Fibroblast of peridontal ligament (primary cell): ENCODE results near the gene CLCN6.
A peak's percentile ranks its signal among the peaks of the same experiment; 100 is the strongest.

Experiments used
- DNase-seq: peaks from one replicate; pipeline ENCODE4 v3.0.0-alpha.2; 2010; ENCODE audit errors: extremely low read depth

The CLCN6 gene

GRCh38 chr1:11780380-11781147 lies 25.4 kb upstream of the CLCN6 start:
- DNase-seq: no peak

DNA sequence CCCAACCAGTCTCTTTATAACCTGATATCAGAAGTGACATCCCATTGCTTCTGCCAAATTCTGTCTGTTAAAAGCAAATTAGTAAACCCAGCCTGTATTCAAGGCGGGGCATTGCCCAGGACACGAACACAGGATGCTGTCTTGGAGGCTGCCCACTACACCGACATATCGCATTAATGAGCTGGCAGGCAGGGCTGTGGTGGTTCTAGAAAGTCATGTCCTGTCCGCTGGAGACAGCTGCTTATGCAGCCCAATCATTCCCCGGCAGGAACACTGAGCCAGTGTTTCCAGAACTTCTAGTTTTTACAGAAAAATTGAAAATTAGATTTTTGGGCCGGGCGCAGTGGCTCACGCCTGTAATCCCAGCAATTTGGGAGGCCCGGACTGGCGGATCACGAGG lies 24.7 kb upstream of the CLCN6 start:
- no peak for DNase-seq

DNA sequence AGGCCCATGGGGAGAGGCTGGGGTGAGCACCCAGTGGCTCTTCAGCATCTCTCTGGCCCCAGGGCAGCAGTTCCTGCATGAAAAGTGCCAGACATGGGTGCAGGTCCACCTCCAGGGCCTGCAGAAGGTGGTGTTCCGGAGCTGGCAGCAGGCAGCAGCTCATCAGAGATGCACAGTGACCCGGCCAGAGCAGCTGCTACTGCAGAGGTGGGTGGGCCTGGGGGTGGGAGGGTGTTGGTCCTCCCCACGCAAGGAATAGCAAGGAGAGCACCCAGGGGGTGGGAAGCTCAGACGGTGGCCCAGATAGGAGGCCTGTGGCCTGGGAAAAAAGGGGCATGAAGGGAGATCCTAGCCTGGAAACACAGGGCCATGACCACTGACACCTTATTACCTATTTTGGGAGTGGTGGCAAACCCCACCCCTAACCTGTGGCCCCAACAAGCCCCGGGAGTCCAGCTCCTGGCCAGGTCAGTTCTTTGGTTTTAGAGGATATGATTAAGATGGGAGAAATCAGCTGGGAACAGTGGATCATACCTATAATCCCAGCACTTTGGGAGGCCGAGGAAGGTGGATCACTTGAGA lies 23.8 kb upstream of the CLCN6 start:
- no peak for DNase-seq

- no peak for DNase-seq
Measured at GRCh38 chr1:11783556-11783955, 22.4 kb upstream of the CLCN6 start.

DNA sequence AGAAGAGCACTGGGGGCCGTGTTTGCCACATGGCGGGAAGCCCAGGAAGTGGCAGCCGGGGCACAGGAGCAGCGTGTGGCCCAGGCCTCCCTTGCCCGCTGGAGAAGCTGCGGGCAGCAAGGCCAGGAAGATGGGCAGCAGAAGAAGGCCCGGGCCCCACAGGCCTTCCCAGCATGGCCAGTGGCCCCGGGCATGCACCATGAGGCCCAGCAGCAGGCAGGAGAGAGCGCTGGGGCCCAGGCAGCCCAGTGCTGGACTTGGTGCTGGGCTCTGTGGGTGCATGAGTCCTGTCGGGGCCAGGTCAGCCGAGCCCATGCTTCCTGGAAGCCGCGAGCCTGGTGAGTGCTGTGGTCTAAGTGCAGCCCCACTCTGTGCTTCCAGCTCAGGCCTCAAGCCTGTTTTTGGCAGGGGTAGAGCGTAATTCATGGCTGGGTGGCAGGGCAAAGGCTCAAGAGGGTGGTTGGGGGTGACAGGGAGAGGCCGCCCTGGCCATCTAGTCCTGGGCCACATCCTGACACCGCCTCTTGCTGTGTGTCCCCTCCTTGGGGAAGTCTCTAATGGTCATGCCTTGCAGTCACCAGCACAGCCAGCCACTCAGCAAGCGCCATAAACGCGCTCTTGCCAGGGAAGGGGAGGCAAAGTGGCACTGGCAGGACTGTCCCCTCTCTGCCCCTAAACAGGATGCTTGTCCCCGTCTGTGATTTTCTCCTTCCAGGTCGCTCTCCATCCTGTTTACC lies 21.6 kb upstream of the CLCN6 start:
- no peak for DNase-seq

DNA sequence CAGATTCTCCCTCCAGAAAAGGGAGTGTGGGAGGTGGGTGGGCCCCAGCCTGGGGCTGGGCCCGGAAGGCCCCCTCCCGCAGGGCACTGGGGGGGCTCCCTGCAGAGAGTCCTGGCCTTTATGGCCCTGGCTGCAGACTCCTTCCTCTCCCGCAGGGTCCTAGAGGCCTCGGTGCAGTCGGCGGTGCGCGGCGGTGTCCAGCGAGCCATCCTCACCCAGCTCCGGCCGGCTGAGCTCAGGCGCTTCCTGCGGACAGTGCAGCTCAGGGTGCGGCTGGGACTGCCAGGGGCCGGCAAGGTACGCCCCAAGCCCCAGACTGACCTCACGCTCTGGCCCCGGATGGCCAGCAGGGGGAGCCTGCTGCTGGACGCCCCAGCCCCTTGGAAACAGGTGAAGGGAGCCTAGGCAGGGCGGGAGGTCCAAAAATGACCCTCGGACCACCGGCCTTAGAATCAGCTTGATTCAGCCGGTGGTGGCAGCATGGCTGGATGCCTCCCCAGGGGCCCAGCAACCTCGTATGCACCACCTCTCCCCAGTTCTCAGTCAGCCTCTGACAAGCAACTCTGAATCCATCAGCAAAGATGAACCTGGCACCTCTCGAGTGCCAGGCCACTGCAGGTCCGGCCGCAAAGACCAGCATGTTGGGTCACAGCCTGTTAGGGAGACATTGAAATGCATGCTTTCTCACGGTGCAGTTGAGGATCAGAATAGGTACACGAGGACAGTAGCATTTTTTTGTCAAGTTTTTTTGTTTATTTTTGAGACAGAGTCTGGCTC lies 20.8 kb upstream of the CLCN6 start:
- peak; percentile 20 for DNase-seq

GRCh38 chr1:11786168-11786567 lies 19.8 kb upstream of the CLCN6 start:
- no peak for DNase-seq

DNA sequence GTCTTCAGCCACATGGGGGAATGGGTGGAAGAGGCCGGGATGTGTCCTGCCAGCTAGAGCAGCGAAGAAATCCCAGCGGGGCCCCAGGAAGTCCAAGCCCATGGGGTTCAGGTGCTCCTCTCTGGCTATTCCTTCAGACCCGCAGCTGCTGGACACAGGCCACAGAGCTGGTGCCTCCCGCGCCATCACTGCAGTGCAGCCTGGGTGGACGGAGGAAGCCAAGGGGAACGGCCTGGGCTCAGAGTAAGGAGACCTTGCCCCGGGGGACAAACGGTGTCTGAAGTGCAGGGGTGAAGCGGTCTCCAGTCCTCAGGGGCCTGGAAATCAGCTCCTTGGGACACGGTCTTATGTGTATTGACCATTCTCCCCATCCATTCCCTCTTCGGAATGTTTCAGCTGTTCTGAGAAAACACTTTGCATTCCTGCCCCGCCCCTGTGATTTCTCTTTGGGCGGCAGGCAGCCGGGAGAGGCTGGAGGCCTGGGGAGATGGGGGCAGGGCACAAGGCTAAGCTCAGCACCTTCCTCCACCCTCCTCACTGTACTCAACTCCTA lies 18.7 kb upstream of the CLCN6 start:
- peak; percentile 64 for DNase-seq

DNA sequence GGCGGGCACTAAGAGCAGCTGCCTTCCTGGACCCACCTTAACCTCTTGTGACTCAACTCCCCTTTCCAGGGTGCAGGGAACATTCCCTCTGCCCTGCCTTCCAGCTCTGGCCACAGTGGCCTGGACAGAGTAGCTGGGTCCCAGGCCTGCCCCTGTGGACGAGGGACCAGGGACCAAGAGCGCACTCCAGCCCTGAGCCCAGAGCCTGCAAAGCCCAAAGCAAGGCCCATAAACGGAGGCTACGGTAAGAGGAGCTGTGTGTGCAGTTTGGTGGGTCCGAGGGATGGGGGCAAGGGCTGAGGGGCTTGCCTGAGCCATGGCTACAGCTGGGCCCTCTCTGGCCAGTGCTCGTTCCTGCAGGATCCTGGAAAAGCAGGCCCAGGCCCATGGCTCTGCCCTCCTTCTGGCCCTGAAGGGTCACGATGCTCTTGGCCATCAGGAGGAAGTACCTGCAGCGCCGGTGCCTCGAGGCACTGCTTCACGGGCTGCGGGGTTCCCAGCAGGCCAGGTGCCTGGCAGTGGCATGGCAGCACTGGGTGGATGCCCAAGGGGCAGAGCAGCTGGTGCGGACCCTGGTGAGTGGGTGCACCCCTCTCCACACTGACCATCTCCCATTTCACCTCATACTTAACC lies 18.1 kb upstream of the CLCN6 start:
- DNase-seq: no peak

DNA sequence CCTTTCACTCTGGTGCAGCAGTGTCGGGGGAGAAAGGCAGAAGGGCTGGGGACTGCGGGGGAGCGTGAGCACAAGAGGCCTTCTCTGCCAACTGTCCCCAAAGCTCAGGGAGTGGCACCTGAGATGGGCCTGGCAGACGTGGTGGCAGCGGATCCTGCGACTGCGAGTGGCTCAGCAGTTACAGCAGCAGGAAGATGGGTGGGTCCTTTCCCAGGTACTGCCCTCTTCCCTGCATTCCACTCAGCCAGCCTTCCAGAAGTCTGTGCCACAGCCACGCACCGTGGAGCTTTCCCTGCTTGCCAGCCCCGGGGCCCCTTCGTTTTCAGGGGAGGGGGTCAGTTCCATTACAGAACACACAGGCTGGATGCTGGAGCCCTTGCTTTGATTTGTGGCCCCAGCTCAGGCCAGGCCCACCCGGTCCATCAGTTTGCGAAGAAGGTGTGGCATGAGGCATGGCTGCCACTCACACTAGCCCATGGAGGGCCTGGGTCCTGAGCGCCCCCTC lies 17.4 kb upstream of the CLCN6 start:
- no peak for DNase-seq

- DNase-seq: no peak
Measured at GRCh38 chr1:11789126-11790067, 16.6 kb upstream of the CLCN6 start.

GRCh38 chr1:11790101-11790879 lies 15.7 kb upstream of the CLCN6 start:
- no peak for DNase-seq

DNA sequence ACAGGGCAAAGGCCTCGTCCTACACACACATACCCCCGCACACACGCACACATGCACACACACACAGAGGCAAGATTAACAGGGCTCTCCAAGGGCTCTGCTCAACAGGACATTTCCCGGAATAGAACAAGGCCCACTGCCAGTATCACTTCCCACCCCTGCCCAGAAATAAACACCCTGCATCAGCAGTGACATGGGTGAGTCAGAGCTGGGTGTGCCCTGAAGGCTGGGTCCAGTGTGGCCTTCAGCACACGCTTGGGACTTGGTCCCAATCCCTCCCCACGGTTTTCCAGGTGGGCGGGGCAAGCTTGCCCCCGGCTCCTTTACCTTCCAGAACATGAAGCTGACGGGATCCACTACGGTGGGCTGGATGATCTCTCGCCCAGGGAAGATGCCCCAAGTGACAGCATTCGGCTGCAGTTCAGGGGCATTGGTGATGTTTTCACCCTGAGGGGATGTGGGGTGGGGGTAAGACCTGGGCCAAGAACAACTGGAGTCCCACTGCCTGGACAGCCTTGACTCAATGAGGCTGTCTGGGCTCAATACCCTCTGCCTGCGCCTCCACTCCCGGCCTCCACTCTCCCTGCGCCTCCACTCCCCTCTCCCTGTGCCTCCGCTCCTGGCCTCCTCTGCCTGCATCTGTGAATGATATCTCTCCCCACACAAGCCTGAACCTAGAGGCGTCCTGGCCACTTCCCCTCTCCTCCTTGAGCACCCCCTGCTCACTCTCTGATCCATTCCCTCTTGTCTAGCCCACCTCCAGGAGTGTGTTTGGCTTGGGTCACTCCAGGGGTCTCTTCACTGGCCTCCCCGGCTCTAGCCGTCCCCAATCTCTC lies 14.9 kb upstream of the CLCN6 start:
- DNase-seq: peak; percentile 97

GRCh38 chr1:11792106-11792505 lies 13.9 kb upstream of the CLCN6 start:
- no peak for DNase-seq

DNA sequence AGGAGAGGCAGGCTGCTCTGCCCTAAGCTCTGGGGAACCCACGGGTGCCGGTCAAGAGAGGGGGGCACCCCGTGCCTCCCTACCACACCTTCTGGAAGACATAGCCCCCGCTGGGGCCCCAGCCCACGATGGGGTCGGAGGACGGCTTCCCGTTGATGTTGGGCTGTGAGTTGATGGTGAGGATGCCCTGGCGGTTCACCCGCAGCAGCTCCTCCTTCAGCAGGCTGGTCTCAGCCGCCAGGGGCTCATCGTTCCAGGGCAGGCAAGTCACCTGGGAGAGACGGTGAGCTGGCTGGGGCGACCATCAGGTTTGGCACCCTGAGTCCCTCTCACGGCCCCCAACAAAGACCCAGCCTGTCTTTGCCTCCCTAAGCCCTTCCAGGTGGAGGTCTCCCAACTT lies 12.2 kb upstream of the CLCN6 start:
- no peak for DNase-seq

DNA sequence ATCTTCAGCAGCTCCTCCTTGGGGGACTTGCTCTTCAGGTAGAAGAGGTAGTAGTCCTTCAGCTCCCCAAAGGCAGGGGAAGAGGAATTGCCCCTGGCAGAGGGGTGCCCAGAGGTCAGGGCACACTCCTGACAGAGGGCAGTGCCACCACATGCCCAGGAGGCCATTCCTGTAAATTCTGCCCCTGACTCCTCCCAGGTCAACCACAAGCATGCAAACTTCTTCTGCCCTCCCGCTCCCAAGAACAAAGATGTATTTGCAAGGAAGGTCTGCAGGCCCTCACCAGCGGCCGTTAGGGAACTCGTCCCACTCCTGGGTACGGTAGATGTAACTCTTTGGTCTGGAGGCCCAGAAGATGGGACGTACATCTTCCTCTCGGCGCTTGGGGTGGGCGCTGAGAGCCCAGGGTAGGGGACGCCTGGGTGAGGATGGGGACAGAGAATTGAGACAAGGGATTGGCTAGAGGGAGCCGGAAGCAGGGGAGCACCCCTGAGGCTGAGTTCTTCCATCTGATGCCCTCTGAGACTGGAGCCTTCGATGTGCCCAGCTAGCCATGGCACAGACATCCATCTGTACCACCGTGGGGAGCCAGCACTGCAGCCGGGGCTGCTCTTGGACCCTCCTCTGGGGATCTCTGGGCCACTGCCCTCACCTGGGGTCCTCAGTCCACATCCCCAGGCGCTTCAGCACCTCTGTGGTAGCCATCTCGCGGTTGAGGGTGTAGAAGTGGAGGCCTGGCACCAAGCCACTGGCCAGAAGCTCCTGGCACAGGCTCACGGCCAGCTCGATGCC lies 11.3 kb upstream of the CLCN6 start:
- DNase-seq: no peak

DNA sequence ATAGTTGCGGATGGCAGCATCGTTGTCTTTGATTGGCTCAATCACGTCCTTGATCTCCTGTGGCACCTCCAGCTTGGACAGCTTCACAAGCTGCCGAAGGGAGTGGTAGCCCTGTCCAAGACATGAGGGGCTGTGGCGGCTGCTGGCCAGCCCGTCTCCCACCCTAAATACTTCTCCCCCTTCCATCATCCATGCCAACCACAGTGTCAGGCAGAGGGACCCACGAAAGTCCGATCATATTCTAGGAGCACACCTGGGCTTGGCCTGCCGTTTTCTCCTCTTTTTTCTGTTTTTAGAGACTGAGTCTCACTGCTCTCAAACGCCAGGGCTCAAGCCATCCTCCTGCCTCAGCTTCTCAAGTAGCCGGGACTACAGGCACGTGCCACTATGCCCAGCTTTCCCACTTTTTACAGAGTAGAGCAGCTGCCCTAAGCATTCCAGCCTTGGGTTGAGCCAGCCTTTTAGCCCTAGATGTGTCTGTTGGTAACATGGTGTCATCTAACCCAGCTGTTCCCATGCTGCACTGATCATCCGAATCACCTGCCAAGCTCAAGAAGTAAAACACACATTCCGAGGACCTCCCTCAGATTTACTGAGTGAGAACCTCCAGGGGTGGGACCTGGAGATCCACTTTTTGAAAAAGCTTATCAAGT lies 10.6 kb upstream of the CLCN6 start:
- DNase-seq: no peak
